Ovary (tissue), 9 donors: ENCODE measurements around the gene SPDYE6. TPM values are rescaled to one million over a fixed set of nuclear protein-coding genes. Genes with fewer than 3 reads are reported as not detected.
"Not testable (repeated sequence)": the region's sequence is repeated elsewhere in the genome, so short reads cannot be mapped to it uniquely, and the experiment has no call there.

Experiments
- DNase-seq, 5 donors: peaks; one replicate each; pipeline ENCODE4 v3.0.0-alpha.2; 2019 to 2020
- H3K27ac ChIP-seq, 2 donors: fragments of 200-600 bp; one replicate each; pipeline versions ENCODE4 v1.5.1 to v1.8.0; 2019 to 2022
- H3K27me3 ChIP-seq: fragments of 200-600 bp; one replicate; pipeline ENCODE4 v1.8.0; 2022
- H3K36me3 ChIP-seq: fragments of 200-600 bp; sonication (generic); one replicate; pipeline ENCODE4 v1.5.1; 2019
- H3K4me1 ChIP-seq: one replicate; pipeline ENCODE4 v1.8.1; 2013; ENCODE audit warnings: mild to moderate bottlenecking, moderate library complexity; ENCODE audit not compliant: insufficient read depth
- H3K4me3 ChIP-seq: fragments of 200-600 bp; sonication (generic); one replicate; pipeline ENCODE4 v1.5.1; 2017
- H3K9me3 ChIP-seq, 2 donors: fragments of 200-600 bp in 1 of 2; sonication (generic) in 1 of 2; one replicate each; pipeline versions ENCODE4 v1.5.1 to v1.8.1; 2013 to 2019; ENCODE audit warnings: mild to moderate bottlenecking in 1 of 2, moderate library complexity in 1 of 2
- CTCF ChIP-seq, 3 donors: fragments of 450-650 bp in 2 of 3; fragments of 200-600 bp in 1 of 3; IDR thresholded peaks; one replicate each; pipeline versions ENCODE4 v1.5.1 to v1.8.0; 2016 to 2022; ENCODE audit warnings: antibody characterized with exemption in 3 of 3, mild to moderate bottlenecking in 1 of 3
- EP300 ChIP-seq: sonication (generic); formaldehyde crosslinking; IDR thresholded peaks from one replicate; pipeline ENCODE4 v1.6.1; 2017; ENCODE audit warnings: antibody characterized with exemption
- POLR2A ChIP-seq: fragments of 450-650 bp; IDR thresholded peaks from one replicate; pipeline ENCODE4 v1.6.1; 2017; ENCODE audit warnings: antibody characterized with exemption, mild to moderate bottlenecking, moderate library complexity
- WGBS, 3 donors: extraction: QIAGEN DNeasy Blood & Tissue Kit in 1 of 3; methylation state at CpG; one replicate each; pipeline versions ENCODE4 v1.1.5 to v1.1.7; 2013 to 2017; 5-methylcytosine and 5-hydroxymethylcytosine counted together
- intact Hi-C, 4 donors: fragments of 100-400 bp; cut with DNase I; formaldehyde crosslinking; loops; one replicate each; pipeline versions ENCODE4 v1.11.0 to v1.15.1; 2022 to 2023
- polyA plus RNA-seq, 2 donors: library from polyadenylated mRNA; stranded (reverse); fragments of 200-250 nt in 1 of 2; fragments of 350-450 nt in 1 of 2; fragmentation: Illumina TruSeq in 1 of 2; extraction: RNeasy Lipid Tissue Mini Kit (QIAGEN cat#74804) in 1 of 2; gene quantifications; one replicate each; pipeline ENCODE4 v1.2.3, GENCODE V29; 2013 to 2014
- total RNA-seq, 7 donors: library from RNA; depleted of rRNA in 2 of 7; stranded (reverse); fragments of >200 nt in 2 of 7; fragmentation: NEBNext Ultra II Directional in 3 of 7; extraction: Animal tissue kit (Norgen Biotek cat#: 25700) in 3 of 7; gene quantifications; one replicate each; pipeline versions ENCODE4 v1.1.0 to v1.2.4, GENCODE V29; 2016 to 2023
- donor health status: DM: no; HTN: no; CAD: no; lungs with moderate emphysema.
- donor health status: DM: no; HTN: no; CAD: no.
- donor health status: Bipolar disorder and iron deficiency.
- donor health status: DM: yes; HTN: yes; CAD: no.
- donor health status: DM: no; HTN: no; CAD: no.
- donor health status: DM: yes; HTN: yes; CAD: no.

Gene SPDYE6
- total and polyA plus RNA-seq, 9 donors: not detected

GRCh38 chr7:102387064-102387463, 30.8 kb upstream of the SPDYE6 start:
- 89 to 94% (median 93%) methylated on average over 6 of the region's 6 CpGs for WGBS, 3 donors
- Histone ChIP-seq H3K9me3 (no peaks in the 10 kb centered on the region), H3K36me3 (no peaks in the 10 kb centered on the region), H3K27me3 (no peaks in the 10 kb centered on the region), H3K4me3 (no peak overlapping the region), H3K27ac (no peak overlapping the region), H3K4me1 (no peaks in the 10 kb centered on the region)
- DNase-seq: no peak
- intact Hi-C loops: no loop called here
- no peak for TF ChIP-seq EP300
- no peak for TF ChIP-seq POLR2A
- no peak for TF ChIP-seq CTCF (IDR thresholded peaks at IDR 0.05)

- H3K27me3 ChIP-seq, H3K4me3 ChIP-seq, H3K36me3 ChIP-seq, H3K27ac ChIP-seq, H3K4me1 ChIP-seq, H3K9me3 ChIP-seq, intact Hi-C loops, DNase-seq: not testable (repeated sequence)
- WGBS, 3 donors: 84 to 89% (median 89%) methylated on average over 6 to 7 of the region's 7 CpGs
Measured at GRCh38 chr7:102381696-102382425, 25.6 kb upstream of the SPDYE6 start.

- H3K36me3 ChIP-seq, H3K4me3 ChIP-seq, DNase-seq, H3K27me3 ChIP-seq, H3K4me1 ChIP-seq, H3K9me3 ChIP-seq, intact Hi-C loops, H3K27ac ChIP-seq: not testable (repeated sequence)
- WGBS, 3 donors: 80 to 85% (median 84%) methylated on average over 8 of the region's 8 CpGs
Measured at GRCh38 chr7:102380837-102381236, 24.6 kb upstream of the SPDYE6 start.

GRCh38 chr7:102376964-102377466, 20.8 kb upstream of the SPDYE6 start:
- Histone ChIP-seq H3K36me3 (no peaks in the 10 kb centered on the region), H3K27me3 (no peaks in the 10 kb centered on the region), H3K4me3 (no peak overlapping the region), H3K9me3 (no peaks in the 10 kb centered on the region), H3K27ac (no peak overlapping the region), H3K4me1 (no peaks in the 10 kb centered on the region)
- DNase-seq: no peak
- WGBS, 3 donors: 90 to 93% (median 91%) methylated on average over 6 of the region's 6 CpGs
- intact Hi-C loops: no loop called here
- TF ChIP-seq EP300: no peak

GRCh38 chr7:102372796-102373195, 16.6 kb upstream of the SPDYE6 start:
- H3K36me3 ChIP-seq, DNase-seq, H3K27me3 ChIP-seq, H3K4me1 ChIP-seq, H3K27ac ChIP-seq, H3K9me3 ChIP-seq, H3K4me3 ChIP-seq, intact Hi-C loops: not testable (repeated sequence)
- 56 to 87% (median 70%) methylated on average over 2 of the region's 2 CpGs for WGBS, 3 donors

- intact Hi-C loops, H3K4me3 ChIP-seq, H3K36me3 ChIP-seq, H3K9me3 ChIP-seq, H3K4me1 ChIP-seq, H3K27ac ChIP-seq, H3K27me3 ChIP-seq, DNase-seq: not testable (repeated sequence)
Measured at GRCh38 chr7:102370038-102370437, 13.8 kb upstream of the SPDYE6 start.

- H3K4me1 ChIP-seq, intact Hi-C loops, DNase-seq, H3K9me3 ChIP-seq, H3K27ac ChIP-seq, H3K36me3 ChIP-seq, H3K4me3 ChIP-seq, H3K27me3 ChIP-seq: not testable (repeated sequence)
- WGBS, 3 donors: 42 to 64% (median 58%) methylated on average over 7 of the region's 7 CpGs
Measured at GRCh38 chr7:102365390-102365789, 9.1 kb upstream of the SPDYE6 start.

GRCh38 chr7:102364394-102364886, 8.2 kb upstream of the SPDYE6 start:
- DNase-seq: peak in 1 of 5 donors; percentile 20
- H3K4me1 ChIP-seq, H3K27ac ChIP-seq, H3K27me3 ChIP-seq, H3K9me3 ChIP-seq, H3K36me3 ChIP-seq, intact Hi-C loops: not testable (repeated sequence)
- H3K4me3 ChIP-seq: peak overlapping the region; percentile 66
- 0 to 1% (median 1%) methylated on average over 15 to 20 of the region's 20 CpGs for WGBS, 3 donors
